DOHH2 (cell line): ENCODE results near the gene HDAC11.

ENCODE experiments used
- EZH2phosphoT487 ChIP-seq: fragments of 200-600 bp; sonication (generic); IDR thresholded peaks from 2 replicates; pipeline ENCODE4 v1.6.1; 2017; ENCODE audit warnings: borderline replicate concordance, mild to moderate bottlenecking, antibody characterized with exemption, low read length, moderate library complexity, mixed read lengths
- TF ChIP-seq, protein P1 (sequence below): fragments of 200-600 bp; sonication (generic); IDR thresholded peaks from one replicate; pipeline ENCODE4 v1.5.1; 2014; ENCODE audit warnings: antibody characterized with exemption, mild to moderate bottlenecking, low read depth, low read length; ENCODE audit not compliant: poor library complexity, severe bottlenecking

DNA sequence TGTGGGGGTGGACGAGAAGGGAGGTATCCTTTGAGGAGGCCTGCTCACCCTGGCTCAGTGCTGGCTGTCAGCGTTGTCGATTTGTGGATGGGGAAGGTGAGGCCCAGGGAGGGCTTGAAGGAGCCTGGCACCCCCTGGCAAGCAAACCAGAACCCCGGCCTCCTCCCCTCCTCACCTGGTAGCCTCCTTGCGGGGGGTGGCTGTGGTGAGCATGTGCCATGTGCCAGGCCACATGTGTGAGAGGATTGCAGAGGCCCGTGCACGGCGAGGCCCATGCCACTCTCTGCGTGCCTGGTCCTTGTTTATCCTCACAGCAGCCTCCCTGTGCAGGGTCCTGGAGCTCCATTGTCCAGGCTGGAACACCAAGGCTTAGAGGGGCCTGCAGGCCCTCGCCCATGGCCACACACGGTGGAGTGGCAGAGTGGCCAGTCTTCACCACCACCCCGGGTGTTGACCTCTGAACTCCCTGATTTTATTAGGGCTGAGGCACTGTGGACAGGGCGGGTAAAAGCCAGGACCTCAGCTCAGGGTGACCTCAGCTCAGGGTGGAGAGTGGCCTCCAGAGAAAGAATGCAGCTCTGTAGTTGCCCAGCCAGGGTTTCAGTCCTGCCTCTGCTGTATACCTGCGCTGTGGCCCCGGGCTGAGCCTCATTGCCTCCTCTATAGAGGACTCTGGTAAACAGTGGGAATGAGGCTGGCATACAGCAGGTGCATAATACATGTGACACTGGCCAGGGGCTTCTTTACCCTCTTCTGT is 29.1 kb downstream of the HDAC11 start:
- TF ChIP-seq, protein P1, sequence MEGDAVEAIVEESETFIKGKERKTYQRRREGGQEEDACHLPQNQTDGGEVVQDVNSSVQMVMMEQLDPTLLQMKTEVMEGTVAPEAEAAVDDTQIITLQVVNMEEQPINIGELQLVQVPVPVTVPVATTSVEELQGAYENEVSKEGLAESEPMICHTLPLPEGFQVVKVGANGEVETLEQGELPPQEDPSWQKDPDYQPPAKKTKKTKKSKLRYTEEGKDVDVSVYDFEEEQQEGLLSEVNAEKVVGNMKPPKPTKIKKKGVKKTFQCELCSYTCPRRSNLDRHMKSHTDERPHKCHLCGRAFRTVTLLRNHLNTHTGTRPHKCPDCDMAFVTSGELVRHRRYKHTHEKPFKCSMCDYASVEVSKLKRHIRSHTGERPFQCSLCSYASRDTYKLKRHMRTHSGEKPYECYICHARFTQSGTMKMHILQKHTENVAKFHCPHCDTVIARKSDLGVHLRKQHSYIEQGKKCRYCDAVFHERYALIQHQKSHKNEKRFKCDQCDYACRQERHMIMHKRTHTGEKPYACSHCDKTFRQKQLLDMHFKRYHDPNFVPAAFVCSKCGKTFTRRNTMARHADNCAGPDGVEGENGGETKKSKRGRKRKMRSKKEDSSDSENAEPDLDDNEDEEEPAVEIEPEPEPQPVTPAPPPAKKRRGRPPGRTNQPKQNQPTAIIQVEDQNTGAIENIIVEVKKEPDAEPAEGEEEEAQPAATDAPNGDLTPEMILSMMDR: no peak
- no peak for TF ChIP-seq EZH2phosphoT487
